GM19372 (cell line): ENCODE results near the gene PTPN1.

Experiments
- ATAC-seq: cut with Tn5 transposase; IDR thresholded peaks from one replicate; pipeline ENCODE4 v1.9.1; 2021; ENCODE audit warnings: mild to moderate bottlenecking, low read depth, moderate library complexity; ENCODE audit not compliant: unreplicated experiment

The PTPN1 gene

DNA sequence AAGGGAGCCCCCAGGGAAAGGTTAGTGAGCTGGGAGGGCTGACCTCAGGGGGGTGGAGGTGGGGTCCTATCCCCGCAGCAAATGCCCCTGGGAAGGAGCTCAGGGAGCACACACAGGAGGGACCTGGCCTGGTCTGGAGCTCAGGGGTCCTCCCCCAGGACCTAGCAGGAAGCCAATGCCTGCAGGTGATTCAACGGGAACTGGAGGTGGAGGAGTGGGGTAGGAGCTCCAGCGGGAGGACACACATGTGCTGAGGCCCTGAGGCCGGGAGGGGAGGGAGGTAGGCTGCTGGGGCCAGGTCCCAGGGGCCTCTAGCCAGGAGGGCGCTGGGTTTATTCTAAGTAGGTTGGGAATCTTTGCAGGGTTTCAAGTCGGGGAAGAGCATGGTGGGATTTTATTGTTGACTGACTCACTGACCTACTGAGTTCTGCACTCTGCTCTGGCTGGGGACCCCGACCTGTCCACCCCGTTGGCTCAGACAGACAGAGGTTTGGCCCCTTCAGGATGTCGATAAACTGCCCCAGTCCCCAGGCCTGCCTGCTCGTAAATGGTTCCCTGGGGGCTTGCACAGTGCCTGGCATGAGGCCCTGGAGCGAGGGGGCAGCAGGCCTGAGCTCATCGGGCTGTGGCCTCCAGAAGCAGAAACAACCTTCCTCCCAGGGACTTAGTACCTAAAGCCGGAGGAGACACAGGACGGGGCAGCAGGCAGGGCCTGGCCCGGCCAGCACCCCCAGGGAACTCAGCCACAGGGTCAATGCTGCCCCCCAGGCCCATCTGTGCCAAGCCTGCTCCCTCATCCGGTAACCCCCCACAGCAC is 118.9 kb downstream of the PTPN1 start:
- ATAC-seq, result no peak

DNA sequence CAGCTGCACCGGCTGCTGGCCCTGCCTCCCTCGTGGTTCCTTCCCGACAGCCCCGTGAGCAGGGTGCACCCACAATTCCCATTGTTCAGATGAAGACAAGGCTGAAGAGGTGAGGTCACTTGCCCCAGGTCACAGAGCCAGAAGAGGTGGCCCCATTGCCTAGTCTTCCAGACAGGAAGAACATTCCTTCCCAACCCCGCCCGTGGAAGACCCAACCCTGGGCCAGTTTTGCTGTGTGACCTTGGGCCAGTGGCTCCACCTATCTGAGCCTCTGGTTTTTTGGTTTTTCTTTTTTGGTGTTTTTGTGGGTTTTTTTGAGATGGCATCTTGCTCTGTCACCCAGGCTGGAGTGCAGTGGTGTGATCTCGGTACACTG is 119.5 kb downstream of the PTPN1 start:
- no peak for ATAC-seq

DNA sequence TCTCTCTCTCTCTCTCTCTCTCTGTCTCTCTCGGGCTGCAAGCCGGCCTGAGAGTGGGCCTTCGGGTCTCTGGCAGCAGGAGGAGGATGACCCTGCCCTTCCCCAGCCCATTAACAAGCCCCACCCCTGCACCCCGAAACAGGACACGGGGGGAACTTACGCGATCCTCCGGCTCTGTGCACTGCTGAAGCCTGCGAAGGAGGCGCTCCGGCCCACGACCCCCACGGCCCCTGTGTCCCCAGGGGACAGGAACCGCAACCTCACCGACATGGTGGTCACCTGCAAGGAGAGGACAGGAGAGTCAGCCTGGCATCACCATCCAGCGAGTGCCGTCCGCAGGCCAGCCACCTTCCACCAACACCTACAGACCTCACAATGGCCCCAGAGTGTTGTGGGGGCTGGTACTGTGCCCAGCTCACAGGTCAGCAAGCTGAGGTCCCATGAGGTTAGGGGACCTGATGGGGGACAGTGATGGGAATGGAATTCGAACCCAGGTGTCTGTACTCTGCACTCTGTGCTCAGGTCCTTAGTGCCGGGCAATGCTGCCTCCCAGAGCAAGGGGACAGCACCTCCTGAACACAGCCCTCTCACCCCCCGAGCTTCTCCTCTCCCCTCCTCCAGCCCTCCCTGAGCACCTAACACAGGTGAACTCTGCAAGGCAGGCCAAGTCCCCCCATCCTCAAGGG is 120.5 kb downstream of the PTPN1 start:
- ATAC-seq, result no peak

DNA sequence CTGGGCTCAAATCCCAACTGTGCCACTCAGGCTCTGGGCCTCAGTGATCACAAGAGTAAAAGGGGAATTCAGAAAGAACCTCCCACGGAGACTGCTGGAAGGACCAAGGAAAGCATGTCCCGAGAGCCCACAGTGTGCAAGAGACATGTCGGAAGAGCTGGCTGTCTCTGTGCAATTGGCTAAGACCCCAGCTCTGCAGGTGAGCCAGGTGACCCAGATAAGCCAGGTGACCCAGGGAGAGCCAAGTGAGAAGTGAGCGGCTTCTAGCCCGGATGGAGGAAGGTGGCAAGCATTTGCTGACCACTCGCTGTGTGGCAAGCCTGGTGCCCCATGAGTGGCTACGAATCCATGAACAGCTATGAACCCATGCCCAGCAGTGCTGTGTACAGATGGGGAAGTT is 122.1 kb downstream of the PTPN1 start:
- no peak for ATAC-seq

DNA sequence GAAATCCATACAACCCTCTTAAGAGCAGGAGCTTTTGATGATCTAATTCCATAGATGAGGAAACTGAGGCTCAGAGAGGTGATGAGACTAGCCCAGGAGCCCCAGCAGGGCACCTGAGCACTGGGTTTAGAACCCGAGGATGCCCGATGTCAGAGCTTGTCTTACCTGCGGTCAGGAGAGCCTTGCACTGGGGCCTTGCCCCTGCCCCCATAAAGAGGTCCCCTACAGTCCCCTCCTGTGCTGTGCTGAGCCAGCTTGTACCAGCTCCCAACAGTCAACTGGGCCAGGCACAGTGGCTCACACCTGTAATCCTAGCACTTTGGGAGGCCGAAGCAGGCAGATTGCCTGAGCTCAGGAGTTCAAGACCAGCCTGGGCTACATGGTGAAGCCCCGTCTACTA is 122.5 kb downstream of the PTPN1 start:
- ATAC-seq, result no peak

DNA sequence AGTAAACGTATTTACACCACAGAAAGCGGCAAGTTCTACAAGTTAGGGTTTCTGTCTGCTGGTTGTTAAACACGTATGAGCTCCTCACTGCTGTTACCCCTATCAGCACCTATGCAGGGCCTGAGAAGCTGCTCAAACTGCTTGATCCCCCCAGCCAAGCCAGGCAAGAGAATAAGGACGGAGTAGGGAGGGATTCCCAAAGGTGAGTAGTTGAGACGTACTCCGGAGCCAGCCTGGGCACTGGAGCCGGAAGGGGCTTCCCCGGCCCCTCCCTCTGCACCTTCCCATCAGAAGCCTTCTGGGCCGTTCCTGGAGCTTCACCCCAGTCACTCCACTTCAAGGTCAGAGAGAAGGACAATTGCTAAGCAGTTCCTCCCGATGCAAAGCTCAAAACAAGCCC is 123.2 kb downstream of the PTPN1 start:
- ATAC-seq, result no peak

DNA sequence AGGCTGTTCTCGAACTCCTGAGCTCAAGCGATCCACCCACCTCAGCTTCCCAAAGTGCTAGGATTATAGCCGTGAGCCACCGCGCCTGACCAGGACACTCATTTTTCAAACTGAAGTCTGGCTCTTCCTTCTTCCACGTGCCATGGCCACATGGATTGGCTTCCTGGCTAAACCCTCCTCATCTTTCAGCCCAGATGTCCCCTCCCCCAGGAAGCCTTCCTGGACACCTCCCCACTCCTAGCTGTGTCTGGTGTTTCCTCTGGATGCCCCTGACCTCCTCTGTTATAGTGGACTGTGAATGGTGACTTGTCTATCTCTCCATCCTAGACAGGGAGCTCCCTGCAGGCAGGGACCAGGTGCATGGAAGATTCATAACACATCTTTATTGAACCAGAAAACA is 124.0 kb downstream of the PTPN1 start:
- no peak for ATAC-seq
